ENCODE measurements around the gene ZNF608.

DNA sequence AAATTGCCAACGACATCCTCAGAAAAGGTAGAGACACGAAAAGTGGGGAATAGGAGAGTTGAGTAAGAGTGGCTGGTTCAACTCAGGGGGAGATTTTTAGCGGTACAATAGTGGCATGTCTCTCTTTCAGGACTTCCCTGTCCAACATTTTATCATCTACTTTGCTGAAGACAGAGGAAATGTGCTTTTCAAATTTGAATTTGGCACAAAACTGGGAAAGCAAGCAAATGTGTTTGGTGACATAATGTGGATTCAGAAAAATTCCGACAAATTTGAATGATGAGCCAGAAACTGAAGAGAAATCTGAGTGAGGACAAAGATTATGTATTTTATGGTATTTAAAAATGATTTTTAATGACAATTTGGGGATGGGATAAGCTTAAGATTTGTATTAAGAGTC is 33.6 kb upstream of the ZNF608 start:
- TF ChIP-seq PREB (CRISPR knock-in tag; IDR thresholded peaks at IDR 0.05), result no peak
- no peak for TF ChIP-seq CTCF (IDR thresholded peaks at IDR 0.05 in 2 of 3, conservative IDR thresholded peaks at IDR 0.05 in 1 of 3; ENCODE audit: insufficient read depth in 2 of 3, low read depth in 1 of 3, low read length in 3 of 3)
- TF ChIP-seq POLR2A (conservative IDR thresholded peaks at IDR 0.05), result no peak
- TF ChIP-seq E2F8 (IDR thresholded peaks at IDR 0.05; ENCODE audit: low read depth, partially characterized antibody), result no peak
- TF ChIP-seq CHD1 (IDR thresholded peaks at IDR 0.05; ENCODE audit: low read length), result no peak
- no peak for TF ChIP-seq FOS (IDR thresholded peaks at IDR 0.05; ENCODE audit: extremely low read depth, insufficient read length)
- no peak for TF ChIP-seq FOXK1 (CRISPR knock-in tag; IDR thresholded peaks at IDR 0.05; ENCODE audit: borderline replicate concordance)
- TF ChIP-seq, protein P1, sequence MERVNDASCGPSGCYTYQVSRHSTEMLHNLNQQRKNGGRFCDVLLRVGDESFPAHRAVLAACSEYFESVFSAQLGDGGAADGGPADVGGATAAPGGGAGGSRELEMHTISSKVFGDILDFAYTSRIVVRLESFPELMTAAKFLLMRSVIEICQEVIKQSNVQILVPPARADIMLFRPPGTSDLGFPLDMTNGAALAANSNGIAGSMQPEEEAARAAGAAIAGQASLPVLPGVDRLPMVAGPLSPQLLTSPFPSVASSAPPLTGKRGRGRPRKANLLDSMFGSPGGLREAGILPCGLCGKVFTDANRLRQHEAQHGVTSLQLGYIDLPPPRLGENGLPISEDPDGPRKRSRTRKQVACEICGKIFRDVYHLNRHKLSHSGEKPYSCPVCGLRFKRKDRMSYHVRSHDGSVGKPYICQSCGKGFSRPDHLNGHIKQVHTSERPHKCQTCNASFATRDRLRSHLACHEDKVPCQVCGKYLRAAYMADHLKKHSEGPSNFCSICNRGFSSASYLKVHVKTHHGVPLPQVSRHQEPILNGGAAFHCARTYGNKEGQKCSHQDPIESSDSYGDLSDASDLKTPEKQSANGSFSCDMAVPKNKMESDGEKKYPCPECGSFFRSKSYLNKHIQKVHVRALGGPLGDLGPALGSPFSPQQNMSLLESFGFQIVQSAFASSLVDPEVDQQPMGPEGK (CRISPR knock-in tag; IDR thresholded peaks at IDR 0.05; ENCODE audit: borderline replicate concordance), result no peak
- TF ChIP-seq, protein P2, sequence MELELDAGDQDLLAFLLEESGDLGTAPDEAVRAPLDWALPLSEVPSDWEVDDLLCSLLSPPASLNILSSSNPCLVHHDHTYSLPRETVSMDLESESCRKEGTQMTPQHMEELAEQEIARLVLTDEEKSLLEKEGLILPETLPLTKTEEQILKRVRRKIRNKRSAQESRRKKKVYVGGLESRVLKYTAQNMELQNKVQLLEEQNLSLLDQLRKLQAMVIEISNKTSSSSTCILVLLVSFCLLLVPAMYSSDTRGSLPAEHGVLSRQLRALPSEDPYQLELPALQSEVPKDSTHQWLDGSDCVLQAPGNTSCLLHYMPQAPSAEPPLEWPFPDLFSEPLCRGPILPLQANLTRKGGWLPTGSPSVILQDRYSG (tag; conservative IDR thresholded peaks at IDR 0.05; ENCODE audit: low read depth), result no peak
- TF ChIP-seq TAF1 (IDR thresholded peaks at IDR 0.05; ENCODE audit: control insufficient read depth, extremely low read depth, insufficient read depth, low read length, severe bottlenecking), result no peak
- TF ChIP-seq, protein P3, sequence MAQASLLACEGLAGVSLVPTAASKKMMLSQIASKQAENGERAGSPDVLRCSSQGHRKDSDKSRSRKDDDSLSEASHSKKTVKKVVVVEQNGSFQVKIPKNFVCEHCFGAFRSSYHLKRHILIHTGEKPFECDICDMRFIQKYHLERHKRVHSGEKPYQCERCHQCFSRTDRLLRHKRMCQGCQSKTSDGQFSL (CRISPR knock-in tag; IDR thresholded peaks at IDR 0.05), result no peak
- TF ChIP-seq, protein P3 (tag; IDR thresholded peaks at IDR 0.05), result no peak
